ENCODE measurements around the gene RNF141. TPM values are rescaled to one million over a fixed set of nuclear protein-coding genes. Genes with fewer than 3 reads are reported as not detected.

The RNF141 gene
- total and polyA plus RNA-seq, 2 of the 13 experiments (the other 11 are each of a cell fraction or from before 2014, with no cell fraction given): 9.3 to 22.4 TPM

DNA sequence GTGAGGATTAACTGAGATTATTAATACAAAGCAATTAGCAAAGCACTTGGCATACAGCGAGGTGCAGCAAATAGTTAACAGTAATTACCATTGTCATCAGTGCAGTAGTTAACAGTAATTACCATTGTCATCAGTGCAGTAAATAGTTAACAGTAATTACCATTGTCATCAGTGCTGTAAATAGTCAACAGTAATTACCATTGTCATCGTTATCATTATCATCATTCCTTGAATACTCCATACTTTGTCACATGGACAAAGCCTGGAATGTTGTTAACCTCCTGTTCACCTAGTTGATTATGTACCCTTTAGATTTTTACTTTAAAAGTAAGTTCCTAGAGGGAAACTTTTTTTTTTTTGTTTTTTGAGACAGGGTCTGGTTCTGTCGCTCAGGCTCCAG is 47.0 kb upstream of the RNF141 start:
- TF ChIP-seq SIX1 (CRISPR knock-in tag; IDR thresholded peaks at IDR 0.05; ENCODE audit: borderline replicate concordance) (no peak), ATF1 (CRISPR knock-in tag; IDR thresholded peaks at IDR 0.05) (no peak), STAT5B (CRISPR knock-in tag; IDR thresholded peaks at IDR 0.05) (no peak), SMAD1 (CRISPR knock-in tag; IDR thresholded peaks at IDR 0.05; ENCODE audit: borderline replicate concordance, low read depth) (no peak), ZNF780A (CRISPR knock-in tag; IDR thresholded peaks at IDR 0.05) (no peak), MEIS1 (CRISPR knock-in tag; IDR thresholded peaks at IDR 0.05; ENCODE audit: borderline replicate concordance) (no peak), HNRNPK (IDR thresholded peaks at IDR 0.05; ENCODE audit: low read depth, low read length, poor library complexity, severe bottlenecking) (no peak), ZNF34 (CRISPR knock-in tag; IDR thresholded peaks at IDR 0.05; ENCODE audit: borderline replicate concordance) (no peak)
- TF ChIP-seq, protein P1, sequence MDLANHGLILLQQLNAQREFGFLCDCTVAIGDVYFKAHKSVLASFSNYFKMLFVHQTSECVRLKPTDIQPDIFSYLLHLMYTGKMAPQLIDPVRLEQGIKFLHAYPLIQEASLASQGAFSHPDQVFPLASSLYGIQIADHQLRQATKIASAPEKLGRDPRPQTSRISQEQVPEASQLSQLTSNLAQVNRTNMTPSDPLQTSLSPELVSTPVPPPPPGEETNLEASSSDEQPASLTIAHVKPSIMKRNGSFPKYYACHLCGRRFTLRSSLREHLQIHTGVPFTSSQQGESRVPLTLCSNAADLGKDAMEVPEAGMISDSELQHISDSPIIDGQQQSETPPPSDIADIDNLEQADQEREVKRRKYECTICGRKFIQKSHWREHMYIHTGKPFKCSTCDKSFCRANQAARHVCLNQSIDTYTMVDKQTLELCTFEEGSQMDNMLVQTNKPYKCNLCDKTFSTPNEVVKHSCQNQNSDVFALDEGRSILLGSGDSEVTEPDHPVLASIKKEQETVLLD (CRISPR knock-in tag; IDR thresholded peaks at IDR 0.05; ENCODE audit: low read depth): no peak
- TF ChIP-seq, protein P2, sequence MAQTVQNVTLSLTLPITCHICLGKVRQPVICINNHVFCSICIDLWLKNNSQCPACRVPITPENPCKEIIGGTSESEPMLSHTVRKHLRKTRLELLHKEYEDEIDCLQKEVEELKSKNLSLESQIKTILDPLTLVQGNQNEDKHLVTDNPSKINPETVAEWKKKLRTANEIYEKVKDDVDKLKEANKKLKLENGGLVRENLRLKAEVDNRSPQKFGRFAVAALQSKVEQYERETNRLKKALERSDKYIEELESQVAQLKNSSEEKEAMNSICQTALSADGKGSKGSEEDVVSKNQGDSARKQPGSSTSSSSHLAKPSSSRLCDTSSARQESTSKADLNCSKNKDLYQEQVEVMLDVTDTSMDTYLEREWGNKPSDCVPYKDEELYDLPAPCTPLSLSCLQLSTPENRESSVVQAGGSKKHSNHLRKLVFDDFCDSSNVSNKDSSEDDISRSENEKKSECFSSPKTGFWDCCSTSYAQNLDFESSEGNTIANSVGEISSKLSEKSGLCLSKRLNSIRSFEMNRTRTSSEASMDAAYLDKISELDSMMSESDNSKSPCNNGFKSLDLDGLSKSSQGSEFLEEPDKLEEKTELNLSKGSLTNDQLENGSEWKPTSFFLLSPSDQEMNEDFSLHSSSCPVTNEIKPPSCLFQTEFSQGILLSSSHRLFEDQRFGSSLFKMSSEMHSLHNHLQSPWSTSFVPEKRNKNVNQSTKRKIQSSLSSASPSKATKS (CRISPR knock-in tag; IDR thresholded peaks at IDR 0.05): no peak
- TF ChIP-seq, protein P3, sequence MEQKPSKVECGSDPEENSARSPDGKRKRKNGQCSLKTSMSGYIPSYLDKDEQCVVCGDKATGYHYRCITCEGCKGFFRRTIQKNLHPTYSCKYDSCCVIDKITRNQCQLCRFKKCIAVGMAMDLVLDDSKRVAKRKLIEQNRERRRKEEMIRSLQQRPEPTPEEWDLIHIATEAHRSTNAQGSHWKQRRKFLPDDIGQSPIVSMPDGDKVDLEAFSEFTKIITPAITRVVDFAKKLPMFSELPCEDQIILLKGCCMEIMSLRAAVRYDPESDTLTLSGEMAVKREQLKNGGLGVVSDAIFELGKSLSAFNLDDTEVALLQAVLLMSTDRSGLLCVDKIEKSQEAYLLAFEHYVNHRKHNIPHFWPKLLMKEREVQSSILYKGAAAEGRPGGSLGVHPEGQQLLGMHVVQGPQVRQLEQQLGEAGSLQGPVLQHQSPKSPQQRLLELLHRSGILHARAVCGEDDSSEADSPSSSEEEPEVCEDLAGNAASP (CRISPR knock-in tag; IDR thresholded peaks at IDR 0.05; ENCODE audit: borderline replicate concordance): no peak
- TF ChIP-seq, protein P4, sequence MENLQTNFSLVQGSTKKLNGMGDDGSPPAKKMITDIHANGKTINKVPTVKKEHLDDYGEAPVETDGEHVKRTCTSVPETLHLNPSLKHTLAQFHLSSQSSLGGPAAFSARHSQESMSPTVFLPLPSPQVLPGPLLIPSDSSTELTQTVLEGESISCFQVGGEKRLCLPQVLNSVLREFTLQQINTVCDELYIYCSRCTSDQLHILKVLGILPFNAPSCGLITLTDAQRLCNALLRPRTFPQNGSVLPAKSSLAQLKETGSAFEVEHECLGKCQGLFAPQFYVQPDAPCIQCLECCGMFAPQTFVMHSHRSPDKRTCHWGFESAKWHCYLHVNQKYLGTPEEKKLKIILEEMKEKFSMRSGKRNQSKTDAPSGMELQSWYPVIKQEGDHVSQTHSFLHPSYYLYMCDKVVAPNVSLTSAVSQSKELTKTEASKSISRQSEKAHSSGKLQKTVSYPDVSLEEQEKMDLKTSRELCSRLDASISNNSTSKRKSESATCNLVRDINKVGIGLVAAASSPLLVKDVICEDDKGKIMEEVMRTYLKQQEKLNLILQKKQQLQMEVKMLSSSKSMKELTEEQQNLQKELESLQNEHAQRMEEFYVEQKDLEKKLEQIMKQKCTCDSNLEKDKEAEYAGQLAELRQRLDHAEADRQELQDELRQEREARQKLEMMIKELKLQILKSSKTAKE (CRISPR knock-in tag; IDR thresholded peaks at IDR 0.05; ENCODE audit: borderline replicate concordance): no peak
- TF ChIP-seq, protein P5, sequence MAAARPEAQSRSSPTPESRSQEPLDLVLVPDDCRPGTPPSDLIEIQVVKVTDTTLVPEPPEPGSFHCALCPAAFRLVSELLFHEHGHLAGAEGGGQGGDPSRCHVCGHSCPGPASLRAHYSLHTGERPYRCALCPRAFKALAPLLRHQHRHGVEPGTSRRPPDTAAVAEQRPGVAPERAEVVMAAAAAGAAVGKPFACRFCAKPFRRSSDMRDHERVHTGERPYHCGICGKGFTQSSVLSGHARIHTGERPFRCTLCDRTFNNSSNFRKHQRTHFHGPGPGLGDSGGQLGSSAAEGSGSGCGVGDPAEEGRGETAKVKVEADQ (CRISPR knock-in tag; IDR thresholded peaks at IDR 0.05; ENCODE audit: borderline replicate concordance): no peak
- ChIA-PET POLR2A (no interaction called here), CTCF (ENCODE audit: low intra/inter-chr PET ratio, low total read pairs) (no interaction called here)
- DNase-seq (ENCODE audit: low spot score): no peak
- H3K4me1 ChIP-seq (ENCODE audit: insufficient read depth, low read length): 0 out of 2 replicates have a peak, but pooled peaks cover 5% of the 10 kb centered on the region
- peaks cover 0 to 1% of the 10 kb centered on the region in 2 experiments; a peak in 2 of 5 replicates for H3K27me3 ChIP-seq (ENCODE audit: control insufficient read depth in 1 of 2, insufficient read depth in 2 of 2, low read length in 2 of 2)
- no peak overlapping the region for H3K27ac ChIP-seq (ENCODE audit: extremely low read length, insufficient read depth, low read length)
- FAIRE-seq: no peak
- intact Hi-C loops (cut with micrococcal nuclease; ENCODE audit: unreplicated experiment): no loop called here
- H2AFZ ChIP-seq (ENCODE audit: low read length): no peak overlapping the region
- H3K36me3 ChIP-seq (replicated peaks in 1 of 2; ENCODE audit: control insufficient read depth in 1 of 2, insufficient read depth in 2 of 2, low read length in 2 of 2): no peaks in the 10 kb centered on the region
- no peaks in the 10 kb centered on the region for H3K79me2 ChIP-seq (ENCODE audit: insufficient read depth, low read length)
- no TSS peak for BruUV-seq (replicated peaks)
- H4K20me1 ChIP-seq (ENCODE audit: insufficient read depth, low read length): no peaks in the 10 kb centered on the region
- H3K4me3 ChIP-seq (replicated peaks in 1 of 3; ENCODE audit: insufficient read depth in 1 of 3, low read depth in 2 of 3, low read length in 3 of 3): no peak overlapping the region
- H3K9ac ChIP-seq (ENCODE audit: insufficient read depth, low read depth, low read length): no peak overlapping the region
- ATAC-seq: no peak
- H3K4me2 ChIP-seq (ENCODE audit: low read depth, low read length): no peak overlapping the region
- in situ Hi-C loops (cut with HindIII; ENCODE audit: extremely low pct_ligation_motif_present, low pct_unique_long_range_greater_than_20kb): no loop called here
- 16% methylated on average over 3 of the region's 3 CpGs for WGBS (ENCODE audit: low lambda C conversion rate)
- H3K9me3 ChIP-seq (ENCODE audit: low read length): no peaks in the 10 kb centered on the region
